Transverse colon (tissue), 3 donors: Measurements from ENCODE around the gene TMTC1.

Source experiments
- POLR2A ChIP-seq: fragments of 450-650 bp; IDR thresholded peaks from one replicate; pipeline ENCODE4 v1.6.1; 2016; ENCODE audit warnings: antibody characterized with exemption, mild to moderate bottlenecking, moderate library complexity
- POLR2AphosphoS5 ChIP-seq, 3 donors: sonication (generic); formaldehyde crosslinking; IDR thresholded peaks; one replicate each; pipeline ENCODE4 v1.6.1; 2016; ENCODE audit warnings: antibody characterized with exemption in 3 of 3

GRCh38 chr12:29759950-29760349 is 23.8 kb downstream of the TMTC1 start:
- no peak for TF ChIP-seq POLR2A
- no peak for TF ChIP-seq POLR2AphosphoS5 (IDR thresholded peaks at IDR 0.05)
